GM12873 (cell line): ENCODE measurements around the gene TANC1.

ENCODE experiments used
- TF ChIP-seq, protein P1 (sequence below): IDR thresholded peaks from 2 replicates; pipeline ENCODE4 v1.5.1; 2012; ENCODE audit warnings: low read depth, mild to moderate bottlenecking, moderate library complexity, low read length, control low read depth; ENCODE audit not compliant: insufficient read depth; ENCODE audit errors: missing control alignments

Gene TANC1

DNA sequence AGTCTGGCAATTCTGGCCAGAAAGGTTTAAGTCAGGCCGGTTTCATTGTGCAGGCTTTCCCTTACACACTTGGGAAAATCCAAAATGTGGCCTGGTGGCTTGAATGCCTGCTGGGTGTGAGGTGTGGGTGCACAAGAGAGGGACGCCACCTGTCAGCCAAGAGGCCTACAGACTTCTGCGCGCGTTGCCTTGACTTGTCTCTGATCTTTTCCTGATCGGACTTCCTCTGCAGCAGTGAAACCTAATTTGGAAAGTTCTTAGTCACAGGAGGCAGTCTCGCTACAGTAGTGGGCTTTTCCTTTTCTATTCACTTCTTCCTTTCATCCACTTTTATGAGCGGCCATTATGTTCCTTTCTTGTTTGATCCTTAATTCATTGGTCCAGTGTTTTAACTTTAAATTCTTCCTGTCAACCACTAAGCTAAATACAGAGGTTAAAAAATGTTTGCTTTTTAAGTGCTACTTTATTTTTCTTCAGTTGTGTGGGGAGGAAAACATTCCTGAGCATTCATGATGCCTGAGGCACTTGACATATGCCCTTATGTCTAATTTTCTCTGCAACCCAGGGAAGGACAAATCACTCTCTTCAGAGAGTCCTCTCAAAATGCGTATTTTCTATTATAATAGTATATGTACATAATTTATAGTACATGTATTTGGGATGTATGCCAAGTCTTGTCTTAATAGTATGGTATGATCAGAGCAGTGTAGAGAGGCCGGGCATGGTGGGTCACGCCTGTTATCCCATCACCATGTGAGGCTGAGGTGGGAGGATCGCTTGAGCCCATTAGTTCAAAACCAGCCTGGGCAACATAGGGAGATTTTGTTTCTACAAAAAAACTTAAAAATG lies 189.1 kb downstream of the TANC1 start:
- TF ChIP-seq, protein P1, sequence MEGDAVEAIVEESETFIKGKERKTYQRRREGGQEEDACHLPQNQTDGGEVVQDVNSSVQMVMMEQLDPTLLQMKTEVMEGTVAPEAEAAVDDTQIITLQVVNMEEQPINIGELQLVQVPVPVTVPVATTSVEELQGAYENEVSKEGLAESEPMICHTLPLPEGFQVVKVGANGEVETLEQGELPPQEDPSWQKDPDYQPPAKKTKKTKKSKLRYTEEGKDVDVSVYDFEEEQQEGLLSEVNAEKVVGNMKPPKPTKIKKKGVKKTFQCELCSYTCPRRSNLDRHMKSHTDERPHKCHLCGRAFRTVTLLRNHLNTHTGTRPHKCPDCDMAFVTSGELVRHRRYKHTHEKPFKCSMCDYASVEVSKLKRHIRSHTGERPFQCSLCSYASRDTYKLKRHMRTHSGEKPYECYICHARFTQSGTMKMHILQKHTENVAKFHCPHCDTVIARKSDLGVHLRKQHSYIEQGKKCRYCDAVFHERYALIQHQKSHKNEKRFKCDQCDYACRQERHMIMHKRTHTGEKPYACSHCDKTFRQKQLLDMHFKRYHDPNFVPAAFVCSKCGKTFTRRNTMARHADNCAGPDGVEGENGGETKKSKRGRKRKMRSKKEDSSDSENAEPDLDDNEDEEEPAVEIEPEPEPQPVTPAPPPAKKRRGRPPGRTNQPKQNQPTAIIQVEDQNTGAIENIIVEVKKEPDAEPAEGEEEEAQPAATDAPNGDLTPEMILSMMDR: no peak

DNA sequence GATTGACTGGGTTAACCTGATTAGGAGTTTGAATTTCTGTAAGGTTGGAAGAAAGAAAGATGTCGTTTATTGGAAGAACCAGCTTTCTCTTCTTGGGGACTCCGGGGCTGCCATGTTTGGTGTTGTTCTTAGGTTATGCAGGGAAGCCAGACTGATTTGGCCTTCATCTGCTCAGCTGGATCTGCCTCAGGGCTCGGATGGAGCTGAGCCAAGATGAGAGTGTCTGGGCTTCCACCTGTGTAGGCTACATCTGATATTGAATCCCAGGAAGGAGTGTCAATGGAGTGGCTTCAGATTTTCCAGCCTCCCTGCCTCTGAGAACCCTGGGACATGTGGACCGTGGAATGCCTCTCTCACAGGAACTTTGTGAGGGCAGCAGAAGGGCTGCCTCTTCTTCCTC lies 192.0 kb downstream of the TANC1 start:
- TF ChIP-seq, protein P1: no peak

DNA sequence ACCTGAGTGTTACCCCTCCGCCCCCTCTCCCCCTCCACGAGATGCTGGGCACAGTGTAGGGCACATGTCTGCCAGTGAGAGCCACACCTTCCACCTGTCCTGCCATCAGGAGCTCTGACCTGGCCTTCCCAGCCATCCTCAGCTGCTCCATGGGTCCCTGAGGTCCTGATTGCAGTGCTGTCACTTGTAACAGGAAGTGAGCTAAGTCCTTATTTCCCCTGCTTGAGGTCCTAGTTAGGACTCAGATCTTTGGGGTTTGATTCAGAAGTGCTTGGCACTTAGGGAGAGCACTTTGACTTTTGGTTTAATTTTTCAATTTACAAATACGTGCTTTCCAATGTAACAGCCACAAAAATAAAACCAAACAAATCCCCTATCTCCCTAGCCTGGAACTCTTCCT lies 192.5 kb downstream of the TANC1 start:
- TF ChIP-seq, protein P1: no peak

DNA sequence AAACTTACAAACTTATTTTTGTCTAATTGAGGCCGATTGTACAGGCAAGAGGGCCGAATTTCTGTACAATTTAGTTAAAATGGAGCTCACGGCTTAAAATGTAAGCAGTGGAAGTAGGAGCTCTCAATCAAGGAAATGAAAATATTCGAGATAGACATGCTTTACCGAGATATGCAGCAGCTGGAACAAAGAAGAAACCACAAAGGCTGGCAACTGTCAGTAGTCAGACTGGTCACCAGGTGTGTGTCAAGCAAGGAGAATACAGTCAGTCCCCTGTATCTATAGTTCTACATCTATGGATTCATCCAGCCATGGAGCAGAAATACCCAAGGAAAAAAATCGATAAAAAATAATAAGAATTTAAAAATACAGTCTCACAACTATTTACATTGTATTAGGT lies 195.5 kb downstream of the TANC1 start:
- TF ChIP-seq, protein P1: no peak

GRCh38 chr2:159164457-159164911 lies 196.0 kb downstream of the TANC1 start:
- TF ChIP-seq, protein P1: no peak

GRCh38 chr2:159165048-159165447 lies 196.6 kb downstream of the TANC1 start:
- TF ChIP-seq, protein P1: no peak

- TF ChIP-seq, protein P1: peak; percentile 2
Observed at GRCh38 chr2:159168707-159169106, 200.3 kb downstream of the TANC1 start.
